KMS-11 (cell line): ENCODE results near the gene TENM4.

Experiments
- H2AFZ ChIP-seq: fragments of 200-600 bp; sonication (generic); 2 replicates; pipeline ENCODE4 v1.6.1; 2016; ENCODE audit warnings: antibody characterized with exemption, mixed run types, low read depth
- H3K27ac ChIP-seq: fragments of 200-600 bp; sonication (generic); 2 replicates; pipeline ENCODE4 v1.6.1; 2016; ENCODE audit warnings: mild to moderate bottlenecking, mixed run types
- H3K27me3 ChIP-seq: fragments of 200-600 bp; sonication (generic); 2 replicates; pipeline ENCODE4 v1.6.1; 2017; ENCODE audit warnings: mild to moderate bottlenecking, low read depth, mixed run types, moderate library complexity; ENCODE audit not compliant: insufficient read depth
- H3K36me3 ChIP-seq: fragments of 200-600 bp; sonication (generic); 2 replicates; pipeline ENCODE4 v1.6.1; 2017; ENCODE audit warnings: mild to moderate bottlenecking, mixed run types; ENCODE audit not compliant: insufficient read depth
- H3K4me1 ChIP-seq: fragments of 200-600 bp; sonication (generic); 2 replicates; pipeline ENCODE4 v1.6.1; 2016; ENCODE audit warnings: mild to moderate bottlenecking, low read depth, mixed run types; ENCODE audit not compliant: poor library complexity, severe bottlenecking
- H3K4me2 ChIP-seq: fragments of 200-600 bp; sonication (generic); 2 replicates; pipeline ENCODE4 v1.7.0; 2016; ENCODE audit warnings: mild to moderate bottlenecking, mixed run types
- H3K4me3 ChIP-seq: fragments of 200-600 bp; sonication (generic); IDR thresholded peaks from 2 replicates; pipeline ENCODE4 v1.6.1; 2017; ENCODE audit warnings: low read depth, low read length, mixed read lengths; ENCODE audit not compliant: insufficient read depth
- H3K79me2 ChIP-seq: fragments of 200-600 bp; sonication (generic); 2 replicates; pipeline ENCODE4 v1.6.1; 2016; ENCODE audit warnings: low read depth, mixed run types; ENCODE audit not compliant: insufficient read depth
- H3K9ac ChIP-seq: fragments of 200-600 bp; sonication (generic); 2 replicates; pipeline ENCODE4 v1.6.1; 2016; ENCODE audit warnings: mild to moderate bottlenecking, mixed run types
- H4K20me1 ChIP-seq: fragments of 200-600 bp; sonication (generic); 2 replicates; pipeline ENCODE4 v1.6.1; 2016; ENCODE audit warnings: mild to moderate bottlenecking, mixed run types; ENCODE audit not compliant: insufficient read depth
- CTCF ChIP-seq: fragments of 200-600 bp; sonication (generic); conservative IDR thresholded peaks from 2 replicates; pipeline ENCODE4 v1.6.1; 2017; ENCODE audit warnings: low read depth, mild to moderate bottlenecking, antibody characterized with exemption, low read length, moderate library complexity, mixed read lengths

Gene TENM4

GRCh38 chr11:79362206-79362757, 78.5 kb downstream of the TENM4 start:
- H3K27me3 ChIP-seq: no peaks in the 10 kb centered on the region
- no peak overlapping the region for H3K4me3 ChIP-seq
- no peaks in the 10 kb centered on the region for H3K36me3 ChIP-seq
- no peak overlapping the region for H3K9ac ChIP-seq
- H4K20me1 ChIP-seq: no peaks in the 10 kb centered on the region
- H3K79me2 ChIP-seq: no peaks in the 10 kb centered on the region
- H3K4me1 ChIP-seq: no peaks in the 10 kb centered on the region
- TF ChIP-seq CTCF: no peak
- no peak overlapping the region for H3K27ac ChIP-seq
- no peak overlapping the region for H2AFZ ChIP-seq
- H3K4me2 ChIP-seq: no peak overlapping the region

- no peak for TF ChIP-seq CTCF
- no peaks in the 10 kb centered on the region for H4K20me1 ChIP-seq
Observed at GRCh38 chr11:79358258-79358657, 82.6 kb downstream of the TENM4 start.

GRCh38 chr11:79353706-79354105, 87.1 kb downstream of the TENM4 start:
- H3K4me3 ChIP-seq: no peak overlapping the region
- H3K9ac ChIP-seq: no peak overlapping the region
- H3K4me1 ChIP-seq: no peaks in the 10 kb centered on the region
- no peak for TF ChIP-seq CTCF
- H3K27ac ChIP-seq: no peak overlapping the region
- H2AFZ ChIP-seq: no peak overlapping the region
- H3K27me3 ChIP-seq: no peaks in the 10 kb centered on the region
- no peaks in the 10 kb centered on the region for H3K36me3 ChIP-seq
- H4K20me1 ChIP-seq: no peaks in the 10 kb centered on the region
- no peak overlapping the region for H3K4me2 ChIP-seq
- no peaks in the 10 kb centered on the region for H3K79me2 ChIP-seq

More at GRCh38 chr11:79358258-79358657, 82.6 kb downstream of the TENM4 start:
- no peak overlapping the region for H3K9ac ChIP-seq
- H3K4me3 ChIP-seq: no peak overlapping the region
- H3K27me3 ChIP-seq: no peaks in the 10 kb centered on the region
- no peaks in the 10 kb centered on the region for H3K36me3 ChIP-seq
- H3K4me2 ChIP-seq: no peak overlapping the region
- no peak overlapping the region for H2AFZ ChIP-seq
- H3K4me1 ChIP-seq: no peaks in the 10 kb centered on the region
- no peak overlapping the region for H3K27ac ChIP-seq
- H3K79me2 ChIP-seq: no peaks in the 10 kb centered on the region

- Histone ChIP-seq H3K79me2 (no peaks in the 10 kb centered on the region), H4K20me1 (no peaks in the 10 kb centered on the region), H3K27ac (no peak overlapping the region), H3K36me3 (no peaks in the 10 kb centered on the region), H3K9ac (no peak overlapping the region), H3K4me3 (no peak overlapping the region), H2AFZ (no peak overlapping the region), H3K4me1 (no peaks in the 10 kb centered on the region), H3K4me2 (no peak overlapping the region), H3K27me3 (no peaks in the 10 kb centered on the region)
- no peak for TF ChIP-seq CTCF
Observed at GRCh38 chr11:79352349-79352703, 88.5 kb downstream of the TENM4 start.
